ENCODE data around the gene TRIM8. TPM values are rescaled to one million over a fixed set of nuclear protein-coding genes. Genes with fewer than 3 reads are reported as not detected.

TRIM8 gene
- total and polyA plus RNA-seq, 2 of the 8 experiments (the other 6 are each of a cell fraction or from before 2014, with no cell fraction given) = 24.9 to 38.8 TPM

- Histone ChIP-seq H3K4me1 (replicated peaks in 1 of 4; ENCODE audit: control insufficient read depth in 3 of 4, insufficient read depth in 4 of 4, low read length in 3 of 4) (peaks cover 25 to 47% (median 26%) of the 10 kb centered on the region in 4 experiments), H3K23me2 (ENCODE audit: low read depth, low read length) (no peaks in the 10 kb centered on the region), H3K4me2 (ENCODE audit: insufficient read depth in 1 of 2, low read depth in 2 of 2, low read length in 2 of 2) (peak overlapping the region; percentile 2 to 10; a peak in 3 of 4 replicates), H2BK120ac (replicated peaks; ENCODE audit: low read depth, low read length) (no peak overlapping the region), H2AK5ac (ENCODE audit: low read depth, low read length) (no peak overlapping the region), H3K79me1 (ENCODE audit: low read depth, low read length) (no peaks in the 10 kb centered on the region), H2BK20ac (ENCODE audit: low read length) (0 out of 2 replicates have a peak overlapping the region, but pooled peaks have one; percentile 34), H2BK5ac (ENCODE audit: low read depth, low read length) (no peak overlapping the region), H2AFZ (ENCODE audit: low read length) (no peak overlapping the region), H4K91ac (replicated peaks; ENCODE audit: insufficient read length, low read length) (no peak overlapping the region), H4K8ac (ENCODE audit: extremely low read depth, insufficient read depth, low read length) (no peak overlapping the region), H3K36me3 (ENCODE audit: control insufficient read depth in 2 of 4, insufficient read depth in 4 of 4, low read length in 3 of 4) (0 out of 8 replicates have a peak, but pooled peaks cover 0 to 3% (median 0%) of the 10 kb centered on the region in 4 experiments), H3K9me3 (ENCODE audit: insufficient read depth in 2 of 2, low read depth in 1 of 2, low read length in 1 of 2) (no peaks in the 10 kb centered on the region), H2BK12ac (ENCODE audit: low read depth, low read length) (0 out of 2 replicates have a peak overlapping the region, but pooled peaks have one; percentile 13), H3K4ac (replicated peaks; ENCODE audit: insufficient read length, low read depth, low read length) (no peak overlapping the region), H3K4me3 (ENCODE audit: extremely low read depth in 1 of 4, insufficient read depth in 2 of 4, low read depth in 3 of 4, low read length in 4 of 4) (no peak overlapping the region), H3K27me3 (replicated peaks in 1 of 4; ENCODE audit: control insufficient read depth in 3 of 4, extremely low read depth in 1 of 4, insufficient read depth in 3 of 4, low read length in 3 of 4) (no peaks in the 10 kb centered on the region), H2BK15ac (ENCODE audit: low read length) (peak overlapping the region; percentile 7; the same call in 1 of the 2 replicates), H3K18ac (ENCODE audit: extremely low read depth, low read length) (no peak overlapping the region), H3K9ac (replicated peaks in 1 of 4; ENCODE audit: extremely low read depth in 1 of 4, low read depth in 3 of 4, low read length in 3 of 4) (no peak overlapping the region; a peak in 1 of 7 replicates), H3K27ac (ENCODE audit: low read depth, low read length) (no peak overlapping the region), H3K14ac (ENCODE audit: insufficient read length) (no peak overlapping the region), H3K23ac (ENCODE audit: insufficient read length) (no peak overlapping the region), H3K56ac (replicated peaks; ENCODE audit: insufficient read length, low read depth, low read length) (no peak overlapping the region), H4K5ac (ENCODE audit: insufficient read length, low read depth, low read length) (no peak overlapping the region), H3K79me2 (ENCODE audit: control insufficient read depth in 1 of 2, insufficient read depth in 2 of 2, low read length in 2 of 2) (no peaks in the 10 kb centered on the region), H4K20me1 (replicated peaks in 1 of 2; ENCODE audit: control insufficient read depth in 1 of 2, insufficient read depth in 2 of 2, low read length in 2 of 2) (no peaks in the 10 kb centered on the region)
- ChIA-PET CTCF (ENCODE audit: partially characterized antibody) (interaction anchor here (0.5 to 13.0 kb wide), 23 partner anchors 8 to 290 kb away, joined by 3 to 102 read pairs (median 7); partner anchors contain the start of genes ARL3, SFXN2 and TRIM8), POLR2A (ENCODE audit: partially characterized antibody) (interaction anchor here (0.6 to 2.6 kb wide), 9 partner anchors 9 to 516 kb away, joined by 3 to 16 read pairs (median 6); partner anchors contain the start of genes ARL3, NT5C2, SFXN2 and TRIM8)
- DNase-seq (ENCODE audit: low read depth in 1 of 2, low spot score in 2 of 2) (no peak), FAIRE-seq (no peak)
- 81% methylated on average over 9 of the region's 9 CpGs; no CpG with 5 or more reads in 1 of the 2 experiments for WGBS, 2 experiments (ENCODE audit: extremely low coverage in 1 of 2, insufficient coverage in 1 of 2, insufficient read length in 1 of 2, insufficient replicate concordance in 2 of 2, low coverage in 1 of 2, low lambda C conversion rate in 2 of 2, missing lambda C conversion rate in 1 of 2)
- peak in 1 of 3 experiments; percentile 1; a peak in 1 of 4 replicates for TF ChIP-seq CTCF (IDR thresholded peaks at IDR 0.05; ENCODE audit: control extremely low read depth in 1 of 3, insufficient read depth in 1 of 3, low read depth in 1 of 3, low read length in 3 of 3)
- TF ChIP-seq, protein P1, sequence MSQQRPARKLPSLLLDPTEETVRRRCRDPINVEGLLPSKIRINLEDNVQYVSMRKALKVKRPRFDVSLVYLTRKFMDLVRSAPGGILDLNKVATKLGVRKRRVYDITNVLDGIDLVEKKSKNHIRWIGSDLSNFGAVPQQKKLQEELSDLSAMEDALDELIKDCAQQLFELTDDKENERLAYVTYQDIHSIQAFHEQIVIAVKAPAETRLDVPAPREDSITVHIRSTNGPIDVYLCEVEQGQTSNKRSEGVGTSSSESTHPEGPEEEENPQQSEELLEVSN (IDR thresholded peaks at IDR 0.05) = no peak
- TF ChIP-seq MAX (IDR thresholded peaks at IDR 0.05) = no peak
- no peak for TF ChIP-seq CHD2 (IDR thresholded peaks at IDR 0.05; ENCODE audit: low read length)
- TF ChIP-seq SUZ12 (IDR thresholded peaks at IDR 0.05; ENCODE audit: low read length) = no peak
- no peak for TF ChIP-seq YY1 (IDR thresholded peaks at IDR 0.05; ENCODE audit: low read depth, low read length)
Measured at GRCh38 chr10:102677331-102678067, 33.2 kb downstream of the TRIM8 start.
